Kidney epithelial cell (primary cell): Measurements from ENCODE around the gene NASP. TPM values are rescaled to one million over a fixed set of nuclear protein-coding genes. Genes with fewer than 3 reads are reported as not detected.

ENCODE experiments used
- DNase-seq: peaks from one replicate; pipeline ENCODE4 v3.0.0-alpha.2; 2010; ENCODE audit warnings: low read depth
- H3K27me3 ChIP-seq: 2 replicates; pipeline ENCODE4 v1.6.0; 2011; ENCODE audit warnings: low read length; ENCODE audit not compliant: control insufficient read depth, insufficient read depth
- H3K36me3 ChIP-seq: 2 replicates; pipeline ENCODE4 v1.5.1; 2011; ENCODE audit warnings: low read length; ENCODE audit not compliant: control insufficient read depth, insufficient read depth
- H3K4me3 ChIP-seq: 2 replicates; pipeline ENCODE4 v1.5.1; 2011; ENCODE audit warnings: low read depth, mild to moderate bottlenecking, control low read depth, low read length
- CTCF ChIP-seq: IDR thresholded peaks from 2 replicates; pipeline ENCODE4 v1.5.1; 2011; ENCODE audit warnings: mild to moderate bottlenecking, moderate library complexity, low read length, control low read depth, inconsistent platforms; ENCODE audit not compliant: insufficient read depth, poor library complexity, severe bottlenecking
- total RNA-seq: library from RNA; depleted of rRNA; stranded (reverse); fragments of >200 nt; gene quantifications from 2 replicates; pipeline ENCODE4 v1.2.3, GENCODE V29; 2015

Gene NASP
- total RNA-seq, 1 donor from 2014 or later: 45.3 TPM

GRCh38 chr1:45608175-45609156, 24.6 kb downstream of the NASP start:
- no peak overlapping the region for H3K4me3 ChIP-seq
- DNase-seq: no peak
- no peaks in the 10 kb centered on the region for H3K27me3 ChIP-seq
- peaks cover 2% of the 10 kb centered on the region for H3K36me3 ChIP-seq
- no peak for TF ChIP-seq CTCF

GRCh38 chr1:45610589-45611226, 26.9 kb downstream of the NASP start:
- no peak for TF ChIP-seq CTCF
- no peak for DNase-seq

DNA sequence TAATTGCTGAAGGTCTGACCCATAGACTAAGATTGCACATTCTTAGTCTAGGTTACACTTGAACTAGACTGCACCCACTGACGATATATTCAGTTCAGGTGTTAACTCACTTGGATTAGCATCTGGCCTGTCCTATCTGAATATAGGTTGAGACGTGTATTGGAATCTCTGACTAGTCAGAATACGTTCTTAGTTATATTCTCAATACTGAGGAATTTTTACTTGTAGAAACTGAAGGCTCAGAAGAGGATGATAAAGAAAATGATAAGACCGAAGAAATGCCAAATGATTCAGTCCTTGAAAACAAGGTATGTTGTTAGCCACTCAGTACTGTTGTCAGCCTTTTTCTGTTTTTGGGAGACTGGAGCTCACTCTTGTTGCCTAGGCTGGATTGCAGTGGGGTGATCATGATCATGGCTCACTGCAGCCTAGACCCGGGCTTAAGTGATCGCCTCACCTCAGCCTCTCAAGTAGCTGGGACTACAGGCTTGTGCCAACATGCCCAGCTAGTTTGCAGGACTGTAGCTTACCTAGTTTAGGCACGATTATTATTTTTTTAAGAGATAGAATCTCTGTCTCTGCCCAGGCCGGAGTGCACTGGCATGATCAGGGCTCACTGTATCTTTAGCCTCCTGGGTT, 29.2 kb downstream of the NASP start:
- no peak for TF ChIP-seq CTCF
- Histone ChIP-seq H3K36me3 (peaks cover 3% of the 10 kb centered on the region), H3K4me3 (no peak overlapping the region), H3K27me3 (no peaks in the 10 kb centered on the region)
- no peak for DNase-seq

More at GRCh38 chr1:45610589-45611226, 26.9 kb downstream of the NASP start:
- Histone ChIP-seq H3K4me3 (no peak overlapping the region), H3K36me3 (peaks cover 2% of the 10 kb centered on the region), H3K27me3 (no peaks in the 10 kb centered on the region)

DNA sequence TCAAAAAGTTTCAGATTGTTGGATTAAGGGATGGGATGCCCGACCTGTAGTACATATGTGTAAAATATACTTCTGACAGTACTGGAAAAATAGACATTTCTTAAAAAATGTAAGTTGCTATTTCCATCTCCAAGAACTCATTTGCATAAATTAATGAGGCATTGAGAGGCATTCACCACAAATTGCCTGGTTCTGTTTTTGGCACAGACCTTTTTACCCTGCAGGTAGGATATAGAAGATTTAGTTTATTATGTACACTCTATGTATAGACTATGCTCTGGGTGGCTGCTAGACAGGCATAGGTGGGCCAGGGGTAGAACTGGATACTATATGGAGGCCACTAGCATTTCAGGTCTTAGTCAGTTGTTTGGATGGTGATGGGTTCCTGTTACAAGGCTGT, 32.0 kb downstream of the NASP start:
- peaks cover 3% of the 10 kb centered on the region for H3K36me3 ChIP-seq
- no peaks in the 10 kb centered on the region for H3K27me3 ChIP-seq
- TF ChIP-seq CTCF: no peak

DNA sequence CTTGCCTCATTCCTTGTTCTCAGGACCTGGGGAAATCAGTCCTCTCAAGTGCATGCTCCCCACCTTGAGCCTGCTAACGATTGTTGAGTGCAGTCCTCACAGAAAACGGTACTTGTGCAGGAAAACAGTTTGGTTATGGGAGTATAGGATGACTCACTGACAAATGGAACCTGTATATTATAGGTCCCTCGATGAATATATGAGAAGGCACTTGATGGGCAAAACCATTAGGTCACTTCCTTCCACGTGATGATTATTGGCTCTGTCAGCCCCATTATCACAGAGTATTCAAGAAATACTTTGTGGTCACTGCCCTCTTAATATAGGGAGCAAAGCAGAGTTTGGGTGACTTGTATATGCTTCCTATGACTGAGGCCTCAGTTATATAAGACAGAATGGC, 33.8 kb downstream of the NASP start:
- no peaks in the 10 kb centered on the region for H3K27me3 ChIP-seq
- no peak for TF ChIP-seq CTCF
- no peak for DNase-seq
- H3K36me3 ChIP-seq: peaks cover 5% of the 10 kb centered on the region
- H3K4me3 ChIP-seq: no peak overlapping the region

More for the DNA sequence above, 32.0 kb downstream of the NASP start:
- DNase-seq: no peak
- no peak overlapping the region for H3K4me3 ChIP-seq
